ENCODE measurements around the gene DROSHA. TPM values are rescaled to one million over a fixed set of nuclear protein-coding genes. Genes with fewer than 3 reads are reported as not detected.
"Not testable (repeated sequence)": the region's sequence is repeated elsewhere in the genome, so short reads cannot be mapped to it uniquely, and the experiment has no call there.

DROSHA gene
- total and polyA plus RNA-seq, 10 donors, result 34.8 to 68.5 (median 46.0) TPM

GRCh38 chr5:31573494-31574142, 41.7 kb upstream of the DROSHA start:
- TF ChIP-seq CTCF (IDR thresholded peaks at IDR 0.05 in 8 of 11, conservative IDR thresholded peaks at IDR 0.05 in 3 of 11) (no peak), POLR2AphosphoS5 (IDR thresholded peaks at IDR 0.05) (no peak), POLR2A (IDR thresholded peaks at IDR 0.05) (no peak)
- H3K27ac ChIP-seq, result no peak overlapping the region
- H3K4me1 ChIP-seq, result no peaks in the 10 kb centered on the region
- no peaks in the 10 kb centered on the region for H3K36me3 ChIP-seq
- H3K4me3 ChIP-seq, result no peak overlapping the region
- no peaks in the 10 kb centered on the region for H3K9me3 ChIP-seq
- peaks cover 0 to 17% (median 0%) of the 10 kb centered on the region in 7 donors for H3K27me3 ChIP-seq (replicated peaks in 1 of 7)
- no peak for DNase-seq
- 76 to 88% (median 86%) methylated on average over 10 of the region's 10 CpGs for WGBS, 5 donors
- intact Hi-C loops (cut with DNase I; ENCODE audit: low total_unique reads), result no loop called here

GRCh38 chr5:31569068-31569467, 37.2 kb upstream of the DROSHA start:
- H3K4me1 ChIP-seq, result no peaks in the 10 kb centered on the region
- H3K27ac ChIP-seq, result no peak overlapping the region
- peaks cover 0 to 16% (median 10%) of the 10 kb centered on the region in 8 donors for H3K9me3 ChIP-seq
- DNase-seq, result no peak
- no peaks in the 10 kb centered on the region for H3K36me3 ChIP-seq
- no peaks in the 10 kb centered on the region for H3K27me3 ChIP-seq (replicated peaks in 1 of 7)
- intact Hi-C loops (cut with DNase I; ENCODE audit: low total_unique reads), result no loop called here
- no peak for TF ChIP-seq CTCF (IDR thresholded peaks at IDR 0.05 in 8 of 11, conservative IDR thresholded peaks at IDR 0.05 in 3 of 11)
- no peak overlapping the region for H3K4me3 ChIP-seq

GRCh38 chr5:31568302-31568835, 36.5 kb upstream of the DROSHA start:
- intact Hi-C loops (cut with DNase I; ENCODE audit: low total_unique reads), result no loop called here
- DNase-seq, result no peak
- TF ChIP-seq POLR2A (IDR thresholded peaks at IDR 0.05) (no peak), POLR2AphosphoS5 (IDR thresholded peaks at IDR 0.05) (no peak), CTCF (IDR thresholded peaks at IDR 0.05 in 8 of 11, conservative IDR thresholded peaks at IDR 0.05 in 3 of 11) (no peak)

GRCh38 chr5:31566362-31566761, 34.5 kb upstream of the DROSHA start:
- 35 to 81% (median 70%) methylated on average over 3 of the region's 3 CpGs for WGBS, 5 donors
- H3K36me3 ChIP-seq; intact Hi-C loops (cut with DNase I; ENCODE audit: low total_unique reads); H3K27ac ChIP-seq; H3K4me3 ChIP-seq; DNase-seq; H3K4me1 ChIP-seq; H3K27me3 ChIP-seq (replicated peaks in 1 of 7): not testable (repeated sequence)
- peaks cover 0 to 16% (median 10%) of the 10 kb centered on the region in 8 donors for H3K9me3 ChIP-seq

More at GRCh38 chr5:31568302-31568835, 36.5 kb upstream of the DROSHA start:
- H3K27me3 ChIP-seq (replicated peaks in 1 of 7), result no peaks in the 10 kb centered on the region
- peaks cover 0 to 16% (median 10%) of the 10 kb centered on the region in 8 donors for H3K9me3 ChIP-seq
- no peaks in the 10 kb centered on the region for H3K36me3 ChIP-seq
- no peaks in the 10 kb centered on the region for H3K4me1 ChIP-seq
- WGBS, 5 donors, result 88 to 100% (median 95%) methylated on average over 1 of the region's 1 CpG
- no peak overlapping the region for H3K27ac ChIP-seq
- H3K4me3 ChIP-seq, result no peak overlapping the region
